SK-N-MC (cell line): ENCODE results near the gene SLC49A3.

ENCODE experiments used
- EZH2 ChIP-seq: fragments of 200-600 bp; sonication (generic); IDR thresholded peaks from one replicate; pipeline ENCODE4 v1.6.1; 2017; ENCODE audit warnings: antibody characterized with exemption
- FOXP2 ChIP-seq: optimal IDR thresholded peaks from 2 replicates; pipeline ENCODE3; 2011; ENCODE audit warnings: mild to moderate bottlenecking, moderate library complexity; ENCODE audit not compliant: insufficient read depth; ENCODE audit errors: extremely low read length, control extremely low read depth
- POLR2AphosphoS5 ChIP-seq: IDR thresholded peaks from 2 replicates; pipeline ENCODE4 v1.6.1; 2012; ENCODE audit warnings: mild to moderate bottlenecking, low read depth, low read length, borderline replicate concordance

- TF ChIP-seq EZH2, result no peak
- no peak for TF ChIP-seq POLR2AphosphoS5
- no peak for TF ChIP-seq FOXP2
Observed at GRCh38 chr4:665751-666435, 23.1 kb downstream of the SLC49A3 start.
